ENCODE measurements around the gene EDDM13. TPM values are rescaled to one million over a fixed set of nuclear protein-coding genes. Genes with fewer than 3 reads are reported as not detected.

Gene EDDM13
- total and polyA plus RNA-seq, 2 of the 13 experiments (the other 11 are each of a cell fraction or from before 2014, with no cell fraction given), result not detected

GRCh38 chr19:56223481-56223880, 49.1 kb upstream of the EDDM13 start:
- H3K9ac ChIP-seq (ENCODE audit: insufficient read depth, low read depth, low read length), result no peak overlapping the region
- DNase-seq (ENCODE audit: low spot score), result no peak
- no peak for TF ChIP-seq POLR2A (IDR thresholded peaks at IDR 0.05; ENCODE audit: insufficient read depth in 1 of 2, low read depth in 2 of 2, low read length in 2 of 2)
- no peak for TF ChIP-seq ZSCAN5A (CRISPR knock-in tag; IDR thresholded peaks at IDR 0.05; ENCODE audit: borderline replicate concordance)
- TF ChIP-seq ZNF546 (CRISPR knock-in tag; conservative IDR thresholded peaks at IDR 0.05), result no peak
- no peak for TF ChIP-seq NR1H2 (CRISPR knock-in tag; IDR thresholded peaks at IDR 0.05; ENCODE audit: borderline replicate concordance, low read depth)
- no peak for TF ChIP-seq ZNF552 (CRISPR knock-in tag; IDR thresholded peaks at IDR 0.05; ENCODE audit: borderline replicate concordance)
- TF ChIP-seq DRAP1 (CRISPR knock-in tag; IDR thresholded peaks at IDR 0.05), result no peak
- no peak for TF ChIP-seq HNF1B (CRISPR knock-in tag; IDR thresholded peaks at IDR 0.05)
- no peak for TF ChIP-seq ZKSCAN1 (IDR thresholded peaks at IDR 0.05; ENCODE audit: low read length)
- no peak for TF ChIP-seq KMT2B (CRISPR knock-in tag; IDR thresholded peaks at IDR 0.05)
- TF ChIP-seq HBP1 (CRISPR knock-in tag; IDR thresholded peaks at IDR 0.05; ENCODE audit: low read depth), result no peak
- TF ChIP-seq TBP (CRISPR knock-in tag; IDR thresholded peaks at IDR 0.05), result no peak
- TF ChIP-seq KDM4B (CRISPR knock-in tag; IDR thresholded peaks at IDR 0.05), result no peak
- TF ChIP-seq ZNF17 (CRISPR knock-in tag; IDR thresholded peaks at IDR 0.05), result no peak
- no peak for TF ChIP-seq ZNF841 (CRISPR knock-in tag; IDR thresholded peaks at IDR 0.05; ENCODE audit: borderline replicate concordance)
- no peak for TF ChIP-seq ZNF547 (CRISPR knock-in tag; IDR thresholded peaks at IDR 0.05)
- TF ChIP-seq ZNF510 (CRISPR knock-in tag; IDR thresholded peaks at IDR 0.05; ENCODE audit: low read depth), result no peak
- TF ChIP-seq SNAPC5 (CRISPR knock-in tag; IDR thresholded peaks at IDR 0.05; ENCODE audit: borderline replicate concordance), result no peak
- no peaks in the 10 kb centered on the region for H3K27me3 ChIP-seq (ENCODE audit: control insufficient read depth in 1 of 2, insufficient read depth in 2 of 2, low read length in 2 of 2)
- no TSS peak for BruUV-seq (replicated peaks)
- in situ Hi-C loops (cut with HindIII; ENCODE audit: extremely low pct_ligation_motif_present, low pct_unique_long_range_greater_than_20kb) (no loop called here), intact Hi-C loops (cut with micrococcal nuclease; ENCODE audit: unreplicated experiment) (no loop called here)
- WGBS (ENCODE audit: low lambda C conversion rate), result 83% methylated on average over 8 of the region's 9 CpGs
- no peaks in the 10 kb centered on the region for H4K20me1 ChIP-seq (ENCODE audit: insufficient read depth, low read length)
- H3K27ac ChIP-seq (ENCODE audit: extremely low read length, insufficient read depth, low read length), result no peak overlapping the region
- ChIA-PET POLR2A (no interaction called here), CTCF (ENCODE audit: low intra/inter-chr PET ratio, low total read pairs) (no interaction called here)
- H3K36me3 ChIP-seq (replicated peaks in 1 of 2; ENCODE audit: control insufficient read depth in 1 of 2, insufficient read depth in 2 of 2, low read length in 2 of 2), result peaks cover 1 to 8% of the 10 kb centered on the region in 2 experiments
- H3K4me2 ChIP-seq (ENCODE audit: low read depth, low read length), result no peak overlapping the region
- no peak for ATAC-seq
- no peaks in the 10 kb centered on the region for H3K9me3 ChIP-seq (ENCODE audit: low read length)
- H3K4me1 ChIP-seq (ENCODE audit: insufficient read depth, low read length), result no peaks in the 10 kb centered on the region
- no peak overlapping the region for H3K4me3 ChIP-seq (replicated peaks in 1 of 3; ENCODE audit: insufficient read depth in 1 of 3, low read depth in 2 of 3, low read length in 3 of 3)
- no peak for FAIRE-seq
- H2AFZ ChIP-seq (ENCODE audit: low read length), result no peak overlapping the region
- H3K79me2 ChIP-seq (ENCODE audit: insufficient read depth, low read length), result no peaks in the 10 kb centered on the region
